Body of pancreas (tissue), 4 donors: Measurements from ENCODE around the gene WDFY3. TPM values are rescaled to one million over a fixed set of nuclear protein-coding genes. Genes with fewer than 3 reads are reported as not detected.

Experiments used
- ATAC-seq: fragments of 150-250 bp; one replicate; pipeline ENCODE4 v1.9.1; 2016
- DNase-seq, 4 donors: peaks; one replicate each; pipeline ENCODE4 v3.0.0-alpha.2; 2019
- H3K27ac ChIP-seq, 4 donors: fragments of 200-600 bp; sonication (generic); 1 replicate in 3 of 4; 2 replicates in 1 of 4; pipeline versions ENCODE4 v1.5.1 to v1.6.1; 2016 to 2019; ENCODE audit warnings: mild to moderate bottlenecking in 1 of 4, mixed read lengths in 1 of 4, moderate library complexity in 1 of 4
- H3K27me3 ChIP-seq, 2 donors: fragments of 200-600 bp; sonication (generic); one replicate each; pipeline ENCODE4 v1.6.0; 2016; ENCODE audit warnings: mild to moderate bottlenecking in 1 of 2
- H3K36me3 ChIP-seq, 2 donors: fragments of 200-600 bp; sonication (generic); replicated peaks in 1 of 2; 2 replicates each; pipeline ENCODE4 v1.5.1; 2016; ENCODE audit warnings: low read depth in 2 of 2; ENCODE audit not compliant: insufficient read depth in 1 of 2
- H3K4me1 ChIP-seq: fragments of 200-600 bp; sonication (generic); one replicate; pipeline ENCODE4 v1.6.0; 2016
- H3K4me3 ChIP-seq, 2 donors: fragments of 200-600 bp; sonication (generic); 1 replicate in 1 of 2; 2 replicates in 1 of 2; pipeline ENCODE4 v1.5.1; 2016 to 2019
- H3K9me3 ChIP-seq, 3 donors: fragments of 200-600 bp; sonication (generic); 1 replicate in 2 of 3; 2 replicates in 1 of 3; pipeline ENCODE4 v1.5.1; 2016
- POLR2A ChIP-seq, 3 donors: fragments of 450-650 bp; IDR thresholded peaks; one replicate each; pipeline ENCODE4 v1.6.1; 2016; ENCODE audit warnings: antibody characterized with exemption in 3 of 3, mild to moderate bottlenecking in 2 of 3
- WGBS, 2 donors: methylation state at CpG; one replicate each; pipeline ENCODE4 v1.1.5; 2017; 5-methylcytosine and 5-hydroxymethylcytosine counted together
- intact Hi-C: fragments of 100-400 bp; cut with DNase I; formaldehyde crosslinking; loops from one replicate; pipeline ENCODE4 v1.15.1; 2023
- total RNA-seq, 2 donors: library from RNA; depleted of rRNA; stranded (reverse); fragments of >200 nt; gene quantifications; one replicate each; pipeline ENCODE4 v1.1.0, GENCODE V29; 2016
- TF ChIP-seq, protein P1 (sequence below), 7 experiments: fragments of 450-650 bp in 4 of 7; fragments of 200-600 bp in 3 of 7; sonication (generic) in 3 of 7; IDR thresholded peaks; one replicate each; pipeline ENCODE4 v1.5.1; 2016 to 2019; ENCODE audit warnings: antibody characterized with exemption in 7 of 7

The WDFY3 gene
- total RNA-seq, 2 donors from 2014 or later = 36.1 to 55.0 TPM

DNA sequence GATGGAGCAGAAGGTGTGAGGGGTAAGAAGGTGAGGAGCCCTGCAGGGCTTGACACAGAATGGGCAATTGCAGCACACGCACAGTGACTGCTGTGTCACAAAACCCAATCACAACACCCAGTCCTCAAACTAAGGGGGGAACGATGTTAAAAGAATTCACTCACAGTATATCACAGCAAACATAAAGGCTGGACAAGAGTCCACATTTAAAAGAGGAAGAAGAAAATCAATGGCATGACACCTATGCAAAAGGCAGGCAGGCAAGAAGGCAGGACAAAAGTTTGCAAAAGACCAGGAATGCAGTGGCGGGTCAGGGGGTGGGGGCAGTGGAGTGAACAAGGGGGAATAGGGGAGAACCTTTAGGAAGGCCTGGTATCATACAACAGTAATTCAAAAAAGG, 305.9 kb downstream of the WDFY3 start:
- H3K27me3 ChIP-seq = no peaks in the 10 kb centered on the region
- no peaks in the 10 kb centered on the region for H3K36me3 ChIP-seq
- TF ChIP-seq, protein P1, sequence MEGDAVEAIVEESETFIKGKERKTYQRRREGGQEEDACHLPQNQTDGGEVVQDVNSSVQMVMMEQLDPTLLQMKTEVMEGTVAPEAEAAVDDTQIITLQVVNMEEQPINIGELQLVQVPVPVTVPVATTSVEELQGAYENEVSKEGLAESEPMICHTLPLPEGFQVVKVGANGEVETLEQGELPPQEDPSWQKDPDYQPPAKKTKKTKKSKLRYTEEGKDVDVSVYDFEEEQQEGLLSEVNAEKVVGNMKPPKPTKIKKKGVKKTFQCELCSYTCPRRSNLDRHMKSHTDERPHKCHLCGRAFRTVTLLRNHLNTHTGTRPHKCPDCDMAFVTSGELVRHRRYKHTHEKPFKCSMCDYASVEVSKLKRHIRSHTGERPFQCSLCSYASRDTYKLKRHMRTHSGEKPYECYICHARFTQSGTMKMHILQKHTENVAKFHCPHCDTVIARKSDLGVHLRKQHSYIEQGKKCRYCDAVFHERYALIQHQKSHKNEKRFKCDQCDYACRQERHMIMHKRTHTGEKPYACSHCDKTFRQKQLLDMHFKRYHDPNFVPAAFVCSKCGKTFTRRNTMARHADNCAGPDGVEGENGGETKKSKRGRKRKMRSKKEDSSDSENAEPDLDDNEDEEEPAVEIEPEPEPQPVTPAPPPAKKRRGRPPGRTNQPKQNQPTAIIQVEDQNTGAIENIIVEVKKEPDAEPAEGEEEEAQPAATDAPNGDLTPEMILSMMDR (IDR thresholded peaks at IDR 0.05) = no peak
- TF ChIP-seq POLR2A (IDR thresholded peaks at IDR 0.05) = no peak
- no peak for DNase-seq
- ATAC-seq = no peak
- H3K9me3 ChIP-seq = no peaks in the 10 kb centered on the region
- WGBS, 2 donors = 82 to 83% methylated on average over 3 of the region's 3 CpGs
- H3K27ac ChIP-seq = no peak overlapping the region
- intact Hi-C loops = no loop called here
- H3K4me1 ChIP-seq = peaks cover 4% of the 10 kb centered on the region
- no peak overlapping the region for H3K4me3 ChIP-seq

DNA sequence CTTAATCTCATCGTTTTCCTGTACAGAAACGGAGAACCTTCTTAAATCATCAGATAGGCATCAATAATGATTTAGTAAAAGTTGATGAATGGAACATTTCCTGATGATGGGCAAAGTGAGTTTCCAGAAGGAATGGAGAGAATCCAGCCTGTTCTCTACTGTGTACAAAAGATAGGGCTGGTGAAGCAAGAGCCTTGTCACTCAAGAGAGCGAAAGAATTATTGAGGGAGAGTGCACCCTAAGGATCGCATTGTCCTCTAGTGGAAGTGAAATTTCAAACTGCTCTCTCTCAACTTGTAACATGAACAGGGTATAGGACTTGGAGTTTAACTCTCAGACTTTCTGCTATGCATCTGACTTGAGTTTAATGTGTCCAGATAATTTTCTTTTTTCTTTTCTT, 314.0 kb downstream of the WDFY3 start:
- 87 to 89% methylated on average over 4 of the region's 4 CpGs for WGBS, 2 donors
- intact Hi-C loops = no loop called here
- TF ChIP-seq, protein P1 (IDR thresholded peaks at IDR 0.05) = no peak
- no peak for TF ChIP-seq POLR2A (IDR thresholded peaks at IDR 0.05)
- H3K9me3 ChIP-seq = no peaks in the 10 kb centered on the region
- no peak overlapping the region for H3K27ac ChIP-seq
- H3K4me3 ChIP-seq = no peak overlapping the region
- DNase-seq (no peak), ATAC-seq (no peak)
- H3K4me1 ChIP-seq = no peaks in the 10 kb centered on the region
- H3K36me3 ChIP-seq = no peaks in the 10 kb centered on the region
- H3K27me3 ChIP-seq = no peaks in the 10 kb centered on the region

DNA sequence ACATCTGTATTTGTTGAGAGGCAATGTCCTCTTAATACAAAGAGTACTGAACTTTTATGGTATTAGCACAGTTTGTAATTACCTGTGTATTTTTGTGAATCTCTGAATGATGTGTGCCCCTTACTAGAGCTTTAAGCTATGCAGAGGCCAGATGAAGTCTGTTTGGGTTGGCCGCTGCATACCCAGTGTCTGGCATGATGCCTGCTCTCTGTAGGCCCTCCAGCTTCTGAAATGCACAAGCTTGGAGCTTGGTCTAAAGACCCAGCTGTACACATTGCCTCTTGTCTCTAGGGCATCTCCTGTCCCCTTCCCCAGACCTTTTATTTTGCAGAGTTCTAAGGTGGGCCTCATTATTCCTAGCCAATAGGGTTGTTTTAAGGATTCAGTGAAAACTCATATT, 315.0 kb downstream of the WDFY3 start:
- ATAC-seq (no peak), DNase-seq (no peak)
- Histone ChIP-seq H3K36me3 (no peaks in the 10 kb centered on the region), H3K9me3 (no peaks in the 10 kb centered on the region), H3K4me1 (no peaks in the 10 kb centered on the region), H3K4me3 (no peak overlapping the region), H3K27me3 (no peaks in the 10 kb centered on the region), H3K27ac (no peak overlapping the region)
- WGBS, 2 donors = 100% methylated on average over 1 of the region's 1 CpG
- intact Hi-C loops = no loop called here
- TF ChIP-seq POLR2A (IDR thresholded peaks at IDR 0.05) = no peak
- TF ChIP-seq, protein P1 (IDR thresholded peaks at IDR 0.05) = no peak

DNA sequence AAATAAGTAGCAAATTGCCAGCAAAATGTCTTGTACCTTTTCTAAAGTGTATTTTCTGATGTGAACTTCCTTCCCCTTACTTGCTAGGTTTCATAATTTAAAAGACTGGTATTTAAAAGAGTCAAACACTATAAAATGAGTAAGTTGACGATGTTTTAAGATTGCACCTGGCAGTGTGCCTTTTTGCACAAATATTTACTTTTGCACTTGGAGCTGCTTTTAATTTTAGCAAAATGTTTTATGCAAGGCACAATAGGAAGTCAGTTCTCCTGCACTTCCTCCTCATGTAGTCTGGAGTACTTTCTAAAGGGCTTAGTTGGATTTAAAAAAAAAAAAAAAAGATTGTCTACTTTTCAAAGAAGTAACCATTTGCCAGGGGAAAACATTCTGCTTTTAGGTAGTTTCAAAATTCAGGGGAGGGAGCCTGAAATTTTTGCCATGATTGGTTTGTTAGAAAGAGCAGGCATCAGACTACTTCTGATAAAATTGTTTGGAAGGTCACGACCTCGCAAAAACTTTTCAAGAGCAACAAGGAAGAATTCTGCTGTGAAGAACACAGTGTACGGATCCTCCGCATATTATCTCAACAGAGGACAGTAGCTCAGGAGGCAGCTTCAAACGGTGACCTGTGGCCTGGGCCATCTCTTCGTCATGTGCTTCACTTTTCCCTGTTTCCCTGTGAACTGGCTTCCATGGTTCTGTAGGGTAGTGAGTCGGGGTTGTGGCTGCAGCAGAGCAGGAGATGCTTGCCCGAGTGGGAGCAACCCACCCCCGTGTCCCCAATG, 317.4 kb downstream of the WDFY3 start:
- Histone ChIP-seq H3K4me3 (no peak overlapping the region), H3K36me3 (no peaks in the 10 kb centered on the region), H3K27me3 (no peaks in the 10 kb centered on the region), H3K4me1 (no peaks in the 10 kb centered on the region), H3K9me3 (no peaks in the 10 kb centered on the region), H3K27ac (no peak overlapping the region)
- intact Hi-C loops = no loop called here
- WGBS, 2 donors = 70 to 75% methylated on average over 10 of the region's 10 CpGs
- no peak for ATAC-seq
- TF ChIP-seq, protein P1 (IDR thresholded peaks at IDR 0.05) = no peak
- TF ChIP-seq POLR2A (IDR thresholded peaks at IDR 0.05) = no peak
- no peak for DNase-seq

DNA sequence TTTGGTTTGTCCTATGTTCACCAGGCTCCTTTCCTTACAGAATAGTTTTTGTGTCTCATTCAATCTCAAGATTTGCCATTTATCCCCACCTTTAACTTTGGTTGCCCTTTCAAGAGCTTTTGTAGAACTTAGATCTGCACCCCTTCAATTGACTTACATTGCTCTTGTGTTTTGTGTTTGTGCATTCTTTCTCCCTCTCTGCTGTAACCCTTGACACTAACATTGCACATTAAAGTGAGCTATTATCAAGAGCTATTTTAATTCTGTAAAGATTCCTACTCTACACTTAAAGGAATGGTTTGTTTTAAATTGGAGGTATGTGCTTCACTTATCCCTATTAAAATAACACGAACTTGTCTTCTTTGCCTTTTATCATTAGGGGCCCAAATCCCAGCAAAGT, 318.3 kb downstream of the WDFY3 start:
- intact Hi-C loops = no loop called here
- no peak for TF ChIP-seq POLR2A (IDR thresholded peaks at IDR 0.05)
- Histone ChIP-seq H3K4me1 (no peaks in the 10 kb centered on the region), H3K27ac (no peak overlapping the region), H3K9me3 (no peaks in the 10 kb centered on the region), H3K4me3 (no peak overlapping the region), H3K36me3 (no peaks in the 10 kb centered on the region), H3K27me3 (no peaks in the 10 kb centered on the region)
- DNase-seq (no peak), ATAC-seq (no peak)
- 79 to 82% methylated on average over 1 of the region's 1 CpG for WGBS, 2 donors
